BLaER1 treated with 17β-estradiol and CSF1 and Interleukin-3, amounts not matched to agents 10 nM and 100 nM (cell line): ENCODE measurements around the gene PTPRN2.
"Not testable (repeated sequence)": the region's sequence is repeated elsewhere in the genome, so short reads cannot be mapped to it uniquely, and the experiment has no call there.

Experiments
- H3K27ac ChIP-seq, 11 experiments: shearing (Covaris generic); formaldehyde crosslinking; 2 replicates each; pipeline ENCODE4 v1.8.1; 2022
- H3K27me3 ChIP-seq, 11 experiments: shearing (Covaris generic); formaldehyde crosslinking; 2 replicates each; pipeline ENCODE4 v1.8.1; 2022
- H3K36me3 ChIP-seq, 11 experiments: shearing (Covaris generic); formaldehyde crosslinking; 2 replicates each; pipeline ENCODE4 v1.8.1; 2022
- H3K4me1 ChIP-seq, 10 experiments: shearing (Covaris generic); formaldehyde crosslinking; 2 replicates each; pipeline ENCODE4 v1.8.1; 2022
- H3K4me2 ChIP-seq, 11 experiments: shearing (Covaris generic); formaldehyde crosslinking; 2 replicates each; pipeline ENCODE4 v1.8.1; 2022
- H3K4me3 ChIP-seq, 10 experiments: shearing (Covaris generic); formaldehyde crosslinking; 2 replicates each; pipeline ENCODE4 v1.8.1; 2022
- H3K9ac ChIP-seq, 11 experiments: shearing (Covaris generic); formaldehyde crosslinking; 2 replicates each; pipeline ENCODE4 v1.8.1; 2022
- H3K9me3 ChIP-seq, 11 experiments: shearing (Covaris generic); formaldehyde crosslinking; replicated peaks in 1 of 11; 2 replicates each; pipeline ENCODE4 v1.8.1; 2022
- H4K20me1 ChIP-seq, 11 experiments: shearing (Covaris generic); formaldehyde crosslinking; 2 replicates each; pipeline ENCODE4 v1.8.1; 2022
- Cebpa-rat ChIP-seq, 11 experiments: shearing (Covaris generic); IDR thresholded peaks; 2 replicates each; pipeline ENCODE4 v1.8.1; 2022

The PTPRN2 gene

GRCh38 chr7:158310924-158311666 is 276.5 kb downstream of the PTPRN2 start:
- H3K27me3 ChIP-seq: no peaks in the 10 kb centered on the region
- H3K9me3 ChIP-seq: peaks cover 43 to 59% (median 53%) of the 10 kb centered on the region in 11 experiments
- H3K27ac ChIP-seq: no peak overlapping the region
- H3K4me1 ChIP-seq: no peaks in the 10 kb centered on the region
- no peak overlapping the region for H3K9ac ChIP-seq
- H4K20me1 ChIP-seq: no peaks in the 10 kb centered on the region
- TF ChIP-seq Cebpa-rat (IDR thresholded peaks at IDR 0.05): no peak
- H3K4me2 ChIP-seq: no peak overlapping the region
- H3K4me3 ChIP-seq: no peak overlapping the region
- peaks cover 0 to 8% (median 0%) of the 10 kb centered on the region in 11 experiments; a peak in 2 of 22 replicates for H3K36me3 ChIP-seq

- H3K4me1 ChIP-seq: no peaks in the 10 kb centered on the region
These were observed 277.5 kb downstream of the PTPRN2 start for GRCh38 chr7:158309868-158310763.

GRCh38 chr7:158308001-158308400 is 279.6 kb downstream of the PTPRN2 start:
- TF ChIP-seq Cebpa-rat (IDR thresholded peaks at IDR 0.05): no peak
- no peak overlapping the region; a peak in 1 of 20 replicates for H3K4me3 ChIP-seq
- H3K4me1 ChIP-seq: peaks cover 0 to 3% (median 0%) of the 10 kb centered on the region in 10 experiments; a peak in 4 of 20 replicates
- H3K27ac ChIP-seq: no peak overlapping the region
- H3K4me2 ChIP-seq: no peak overlapping the region
- H3K9me3 ChIP-seq: peaks cover 17 to 29% (median 24%) of the 10 kb centered on the region in 11 experiments
- no peaks in the 10 kb centered on the region for H3K27me3 ChIP-seq
- no peak overlapping the region for H3K9ac ChIP-seq
- H3K36me3 ChIP-seq: peaks cover 0 to 5% (median 0%) of the 10 kb centered on the region in 11 experiments; a peak in 1 of 22 replicates
- no peaks in the 10 kb centered on the region for H4K20me1 ChIP-seq

More at GRCh38 chr7:158309868-158310763, 277.5 kb downstream of the PTPRN2 start:
- no peaks in the 10 kb centered on the region for H4K20me1 ChIP-seq
- H3K27ac ChIP-seq: no peak overlapping the region
- no peak overlapping the region for H3K4me2 ChIP-seq
- H3K9ac ChIP-seq: no peak overlapping the region
- H3K36me3 ChIP-seq: peaks cover 0 to 5% (median 0%) of the 10 kb centered on the region in 11 experiments; a peak in 1 of 22 replicates
- no peak for TF ChIP-seq Cebpa-rat (IDR thresholded peaks at IDR 0.05)
- H3K9me3 ChIP-seq: peaks cover 34 to 49% (median 43%) of the 10 kb centered on the region in 11 experiments
- no peak overlapping the region for H3K4me3 ChIP-seq
- H3K27me3 ChIP-seq: no peaks in the 10 kb centered on the region

DNA sequence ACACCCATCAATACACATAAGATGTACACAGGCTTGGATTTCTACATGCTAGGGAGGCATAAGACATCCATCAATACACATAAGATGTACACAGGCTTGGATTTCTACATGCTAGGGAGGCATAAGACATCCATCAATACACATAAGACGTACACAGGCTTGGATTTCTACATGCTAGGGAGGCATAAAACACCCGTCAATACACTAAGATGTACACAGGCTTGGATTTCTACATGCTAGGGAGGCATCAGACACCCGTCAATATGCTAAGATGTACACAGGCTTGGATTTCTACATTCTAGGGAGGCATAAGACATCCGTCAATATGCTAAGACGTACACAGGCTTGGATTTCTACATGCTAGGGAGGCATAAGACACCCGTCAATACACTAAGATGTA is 283.6 kb downstream of the PTPRN2 start:
- peaks cover 23 to 39% (median 37%) of the 10 kb centered on the region in 10 experiments for H3K4me1 ChIP-seq
- not testable (repeated sequence) for H3K36me3 ChIP-seq, H3K27ac ChIP-seq, H3K9ac ChIP-seq, H4K20me1 ChIP-seq, H3K4me3 ChIP-seq, H3K27me3 ChIP-seq, H3K4me2 ChIP-seq
- peaks cover 15 to 21% (median 17%) of the 10 kb centered on the region in 11 experiments for H3K9me3 ChIP-seq

GRCh38 chr7:158303121-158303520 is 284.5 kb downstream of the PTPRN2 start:
- no peak for TF ChIP-seq Cebpa-rat (IDR thresholded peaks at IDR 0.05)
- Histone ChIP-seq H4K20me1 (no peaks in the 10 kb centered on the region; a peak in 1 of 22 replicates), H3K4me2 (peak overlapping the region in 3 of 11 experiments; percentile 48 to 62 (median 54); a peak in 6 of 22 replicates), H3K9me3 (peaks cover 13 to 20% (median 15%) of the 10 kb centered on the region in 11 experiments), H3K9ac (no peak overlapping the region), H3K4me3 (no peak overlapping the region), H3K27me3 (no peaks in the 10 kb centered on the region), H3K4me1 (peaks cover 31 to 48% (median 46%) of the 10 kb centered on the region in 10 experiments), H3K36me3 (peaks cover 0 to 5% (median 0%) of the 10 kb centered on the region in 11 experiments; a peak in 1 of 22 replicates), H3K27ac (no peak overlapping the region)

GRCh38 chr7:158302274-158303070 is 285.2 kb downstream of the PTPRN2 start:
- no peak overlapping the region for H3K4me3 ChIP-seq
- H3K36me3 ChIP-seq: 0 out of 22 replicates have a peak, but pooled peaks cover 0 to under 1% (median 0%) of the 10 kb centered on the region in 11 experiments
- H3K27ac ChIP-seq: no peak overlapping the region
- peak overlapping the region; percentile 48 to 89 (median 66) for H3K4me2 ChIP-seq
- no peaks in the 10 kb centered on the region; a peak in 1 of 22 replicates for H4K20me1 ChIP-seq
- H3K27me3 ChIP-seq: no peaks in the 10 kb centered on the region
- H3K9me3 ChIP-seq: peaks cover 6 to 13% (median 9%) of the 10 kb centered on the region in 11 experiments
- no peak overlapping the region for H3K9ac ChIP-seq
- TF ChIP-seq Cebpa-rat (IDR thresholded peaks at IDR 0.05): no peak
- H3K4me1 ChIP-seq: peaks cover 31 to 55% (median 48%) of the 10 kb centered on the region in 10 experiments

DNA sequence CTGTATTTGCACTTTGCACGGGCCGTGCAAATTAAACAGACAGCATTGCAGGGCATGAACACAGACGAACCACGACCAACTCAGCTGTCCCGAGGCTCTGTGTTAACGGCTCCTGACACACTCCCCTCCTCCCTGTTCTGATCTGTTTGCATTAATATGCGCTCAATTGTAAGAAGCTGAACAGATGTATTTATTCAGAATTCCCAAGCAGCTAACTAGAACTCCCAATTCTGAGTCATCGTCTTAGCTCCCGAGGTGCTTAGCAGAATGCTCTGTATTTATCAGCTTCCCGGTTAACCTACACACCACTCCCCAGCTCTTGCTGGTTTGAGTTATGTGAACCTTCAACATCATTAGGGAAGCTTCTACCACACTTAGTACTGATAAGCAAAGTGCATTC is 286.4 kb downstream of the PTPRN2 start:
- TF ChIP-seq Cebpa-rat (IDR thresholded peaks at IDR 0.05): no peak
- Histone ChIP-seq H3K4me2 (peak overlapping the region in 9 of 11 experiments; percentile 48 to 89 (median 78); a peak in 15 of 22 replicates), H3K27ac (no peak overlapping the region), H3K27me3 (peaks cover 0 to 6% (median 0%) of the 10 kb centered on the region in 11 experiments; a peak in 1 of 22 replicates), H3K4me1 (peaks cover 31 to 67% (median 60%) of the 10 kb centered on the region in 10 experiments), H3K9me3 (peaks cover 0 to 10% (median 3%) of the 10 kb centered on the region in 11 experiments; a peak in 17 of 22 replicates), H4K20me1 (no peaks in the 10 kb centered on the region; a peak in 1 of 22 replicates), H3K9ac (no peak overlapping the region), H3K36me3 (no peaks in the 10 kb centered on the region), H3K4me3 (no peak overlapping the region)

DNA sequence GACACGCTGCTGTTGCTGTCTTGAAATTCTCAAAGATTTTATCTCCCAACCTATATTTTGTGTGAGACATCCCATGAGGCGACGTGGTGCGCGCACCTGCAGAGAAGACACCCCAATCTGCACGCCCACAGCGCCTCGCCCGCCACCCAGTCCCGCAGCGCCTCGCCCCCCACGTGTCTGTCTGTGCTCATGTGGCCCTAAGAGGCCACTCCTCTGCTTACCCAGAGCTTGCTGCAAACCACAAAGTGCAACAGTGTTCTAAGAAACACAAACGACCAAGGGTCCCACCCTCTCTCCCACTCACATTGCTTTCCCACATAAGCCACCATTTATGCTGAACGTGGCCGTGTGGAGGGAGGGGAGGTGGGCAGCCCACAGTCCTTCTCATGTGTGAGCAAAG is 287.2 kb downstream of the PTPRN2 start:
- H3K4me1 ChIP-seq: peaks cover 31 to 70% (median 61%) of the 10 kb centered on the region in 10 experiments
- H3K36me3 ChIP-seq: no peaks in the 10 kb centered on the region
- H4K20me1 ChIP-seq: no peaks in the 10 kb centered on the region; a peak in 1 of 22 replicates
- peak overlapping the region in 1 of 11 experiments; percentile 43; a peak in 1 of 22 replicates for H3K27ac ChIP-seq
- H3K9ac ChIP-seq: no peak overlapping the region
- H3K9me3 ChIP-seq: peaks cover 7 to 16% (median 11%) of the 10 kb centered on the region in 11 experiments
- H3K4me3 ChIP-seq: no peak overlapping the region
- H3K4me2 ChIP-seq: peak overlapping the region in 9 of 11 experiments; percentile 66 to 89 (median 78); a peak in 17 of 22 replicates
- peaks cover 0 to 6% (median 0%) of the 10 kb centered on the region in 11 experiments; a peak in 1 of 22 replicates for H3K27me3 ChIP-seq
- TF ChIP-seq Cebpa-rat (IDR thresholded peaks at IDR 0.05): no peak
